H9 (cell line): ENCODE results near the gene EPSTI1. TPM values are rescaled to one million over a fixed set of nuclear protein-coding genes. Genes with fewer than 3 reads are reported as not detected.

Source experiments
- DNase-seq: peaks from one replicate; pipeline ENCODE4 v3.0.0-alpha.2; 2017
- H2AFZ ChIP-seq: one replicate; pipeline ENCODE4 v1.6.1; 2013; ENCODE audit warnings: mild to moderate bottlenecking, low read length, control low read depth, moderate library complexity
- H2AK5ac ChIP-seq: 2 replicates; pipeline ENCODE4 v1.6.1; 2013; ENCODE audit warnings: low read length, control low read depth, mixed read lengths; ENCODE audit not compliant: insufficient read length
- H2BK120ac ChIP-seq: one replicate; pipeline ENCODE4 v1.6.1; 2013; ENCODE audit warnings: low read depth, mild to moderate bottlenecking, low read length, control low read depth, inconsistent platforms; ENCODE audit not compliant: poor library complexity, severe bottlenecking
- H2BK12ac ChIP-seq: 2 replicates; pipeline ENCODE4 v1.6.1; 2013; ENCODE audit warnings: low read length, control low read depth, mixed read lengths, low read depth; ENCODE audit not compliant: insufficient read length
- H2BK15ac ChIP-seq: 2 replicates; pipeline ENCODE4 v1.6.1; 2013; ENCODE audit warnings: low read depth, low read length, control low read depth
- H2BK20ac ChIP-seq: one replicate; pipeline ENCODE4 v1.6.1; 2013; ENCODE audit warnings: low read depth, mild to moderate bottlenecking, low read length, control low read depth, inconsistent platforms; ENCODE audit not compliant: poor library complexity, severe bottlenecking
- H2BK5ac ChIP-seq: 2 replicates; pipeline ENCODE4 v1.6.1; 2013; ENCODE audit warnings: low read length, control low read depth, mixed read lengths; ENCODE audit not compliant: insufficient read length
- H3K14ac ChIP-seq: 2 replicates; pipeline ENCODE4 v1.6.1; 2013; ENCODE audit warnings: low read length, control low read depth; ENCODE audit not compliant: insufficient read depth
- H3K18ac ChIP-seq: 2 replicates; pipeline ENCODE4 v1.6.1; 2013; ENCODE audit warnings: low read depth, mild to moderate bottlenecking, mixed read lengths, low read length, control low read depth; ENCODE audit not compliant: insufficient read length
- H3K23ac ChIP-seq: 2 replicates; pipeline ENCODE4 v1.6.1; 2013; ENCODE audit warnings: low read length, control low read depth, mixed read lengths, low read depth; ENCODE audit not compliant: insufficient read length
- H3K23me2 ChIP-seq: 2 replicates; pipeline ENCODE4 v1.6.1; 2013; ENCODE audit warnings: low read depth, mild to moderate bottlenecking, mixed read lengths, low read length, control low read depth; ENCODE audit not compliant: insufficient read length, poor library complexity, severe bottlenecking
- H3K27ac ChIP-seq: 2 replicates; pipeline ENCODE4 v1.5.1; 2013; ENCODE audit warnings: low read length, control low read depth, mixed read lengths, low read depth; ENCODE audit not compliant: insufficient read length
- H3K27me3 ChIP-seq: 2 replicates; pipeline ENCODE4 v1.6.1; 2013; ENCODE audit warnings: low read length, control low read depth, inconsistent platforms; ENCODE audit not compliant: insufficient read depth
- H3K4ac ChIP-seq: 2 replicates; pipeline ENCODE4 v1.6.1; 2013; ENCODE audit warnings: low read depth, mild to moderate bottlenecking, control low read depth, inconsistent platforms, low read length, moderate library complexity
- H3K4me1 ChIP-seq: 2 replicates; pipeline ENCODE4 v1.6.1; 2013; ENCODE audit warnings: low read length, control low read depth, inconsistent platforms; ENCODE audit not compliant: insufficient read depth
- H3K4me2 ChIP-seq: 2 replicates; pipeline ENCODE4 v1.6.1; 2013; ENCODE audit warnings: low read length, control low read depth, mixed read lengths; ENCODE audit not compliant: insufficient read length, insufficient read depth
- H3K56ac ChIP-seq: 2 replicates; pipeline ENCODE4 v1.6.1; 2013; ENCODE audit warnings: low read depth, mild to moderate bottlenecking, mixed read lengths, low read length, control low read depth; ENCODE audit not compliant: insufficient read length
- H3K79me1 ChIP-seq: 2 replicates; pipeline ENCODE4 v1.6.1; 2013; ENCODE audit warnings: low read depth, mild to moderate bottlenecking, moderate library complexity, low read length, control low read depth, inconsistent platforms; ENCODE audit not compliant: insufficient read depth, poor library complexity, severe bottlenecking
- H3K79me2 ChIP-seq: 2 replicates; pipeline ENCODE4 v1.6.1; 2013; ENCODE audit warnings: low read length, control low read depth, inconsistent platforms; ENCODE audit not compliant: insufficient read depth
- H3K9ac ChIP-seq: 2 replicates; pipeline ENCODE4 v1.6.1; 2013; ENCODE audit warnings: low read length, control low read depth, mixed read lengths; ENCODE audit not compliant: insufficient read length; ENCODE audit errors: extremely low read depth
- H3K9me3 ChIP-seq: one replicate; pipeline ENCODE4 v1.6.1; 2013; ENCODE audit warnings: low read depth, low read length, inconsistent platforms; ENCODE audit not compliant: control insufficient read depth
- H3T11ph ChIP-seq: one replicate; pipeline ENCODE4 v1.6.1; 2013; ENCODE audit warnings: mild to moderate bottlenecking, low read length, control low read depth, inconsistent platforms
- H4K20me1 ChIP-seq: one replicate; pipeline ENCODE4 v1.6.1; 2013; ENCODE audit not compliant: control insufficient read depth, insufficient read length, insufficient read depth
- H4K5ac ChIP-seq: 2 replicates; pipeline ENCODE4 v1.6.1; 2013; ENCODE audit warnings: low read depth, mild to moderate bottlenecking, mixed read lengths, low read length, control low read depth; ENCODE audit not compliant: insufficient read length
- H4K8ac ChIP-seq: replicated peaks from 2 replicates; pipeline ENCODE4 v1.6.1; 2013; ENCODE audit warnings: low read length, control low read depth, mixed read lengths, low read depth; ENCODE audit not compliant: insufficient read length
- H4K91ac ChIP-seq: 2 replicates; pipeline ENCODE4 v1.6.1; 2013; ENCODE audit warnings: low read depth, mild to moderate bottlenecking, moderate library complexity, mixed read lengths, low read length, control low read depth; ENCODE audit not compliant: insufficient read length
- H3K27ac Mint-ChIP-seq, 3 experiments: 2 replicates in 2 of 3; 3 replicates in 1 of 3; pipeline ENCODE4 v1.8.0; 2020 to 2021; ENCODE audit warnings: mixed read lengths in 3 of 3, mild to moderate bottlenecking in 1 of 3, moderate library complexity in 1 of 3
- H3K27me3 Mint-ChIP-seq: 2 replicates; pipeline ENCODE4 v1.8.0; 2021; ENCODE audit warnings: low read depth, mild to moderate bottlenecking, moderate library complexity, mixed read lengths
- H3K36me3 Mint-ChIP-seq, 3 experiments: 2 replicates in 2 of 3; 3 replicates in 1 of 3; pipeline ENCODE4 v1.8.0; 2020 to 2021; ENCODE audit warnings: low read depth in 3 of 3, mixed read lengths in 3 of 3; ENCODE audit not compliant: insufficient read depth in 1 of 3
- H3K4me1 Mint-ChIP-seq, 2 experiments: 2 replicates each; pipeline ENCODE4 v1.8.0; 2020; ENCODE audit warnings: mixed read lengths in 2 of 2
- H3K4me3 Mint-ChIP-seq, 2 experiments: 2 replicates in 1 of 2; 3 replicates in 1 of 2; pipeline ENCODE4 v1.8.0; 2020 to 2021; ENCODE audit warnings: mild to moderate bottlenecking in 2 of 2, mixed read lengths in 2 of 2, moderate library complexity in 1 of 2
- H3K9me3 Mint-ChIP-seq, 2 experiments: 2 replicates in 1 of 2; 3 replicates in 1 of 2; pipeline ENCODE4 v1.8.0; 2020; ENCODE audit warnings: mild to moderate bottlenecking in 2 of 2, mixed read lengths in 2 of 2, moderate library complexity in 1 of 2
- CTCF ChIP-seq: fragments of 200-600 bp; sonication (generic); conservative IDR thresholded peaks from 3 replicates; pipeline ENCODE4 v1.8.0; 2021; ENCODE audit warnings: antibody characterized with exemption, mild to moderate bottlenecking
- WGBS: extraction: QIAGEN DNeasy Blood & Tissue Kit; methylation state at CpG from one replicate; pipeline ENCODE4 v1.1.7; 2013; ENCODE audit warnings: missing lambda C conversion rate, low lambda C conversion rate, mixed read lengths; ENCODE audit not compliant: insufficient read length; ENCODE audit errors: extremely low coverage; 5-methylcytosine and 5-hydroxymethylcytosine counted together
- total RNA-seq: library from RNA; stranded (reverse); gene quantifications from 2 replicates; pipeline ENCODE4 v1.2.1, GENCODE V29; 2021

Gene EPSTI1
- total RNA-seq, 1 experiment from 2014 or later, result 0.70 TPM

GRCh38 chr13:42865768-42866102 is 126.3 kb downstream of the EPSTI1 start:
- Histone ChIP-seq H3K14ac (no peak overlapping the region), H3K56ac (no peak overlapping the region), H2BK15ac (no peak overlapping the region), H4K8ac (no peak overlapping the region), H3K27ac (no peak overlapping the region), H3K4ac (no peak overlapping the region), H3T11ph (no peak overlapping the region), H3K4me1 (no peaks in the 10 kb centered on the region), H3K18ac (no peak overlapping the region), H2BK12ac (no peak overlapping the region), H3K79me2 (no peaks in the 10 kb centered on the region; the same call in 1 of the 2 replicates), H3K9ac (no peak overlapping the region), H3K9me3 (no peaks in the 10 kb centered on the region), H3K79me1 (no peaks in the 10 kb centered on the region), H4K91ac (no peak overlapping the region), H2BK120ac (no peak overlapping the region), H3K4me2 (no peak overlapping the region), H3K27me3 (no peaks in the 10 kb centered on the region), H3K23ac (no peak overlapping the region), H2BK20ac (no peak overlapping the region), H2AFZ (no peak overlapping the region), H2BK5ac (no peak overlapping the region), H3K23me2 (no peaks in the 10 kb centered on the region), H4K5ac (no peak overlapping the region), H2AK5ac (no peak overlapping the region), H4K20me1 (no peaks in the 10 kb centered on the region)
- peaks cover 34 to 45% of the 10 kb centered on the region in 2 experiments for H3K4me1 Mint-ChIP-seq
- no peaks in the 10 kb centered on the region for H3K27me3 Mint-ChIP-seq
- H3K9me3 Mint-ChIP-seq, result peaks cover 0 to 15% of the 10 kb centered on the region in 2 experiments; a peak in 4 of 5 replicates
- DNase-seq, result peak; percentile 49
- peak overlapping the region in 1 of 2 experiments; percentile 27; a peak in 1 of 5 replicates for H3K4me3 Mint-ChIP-seq
- WGBS, result no CpG with 5 or more reads among the region's 2 CpGs
- peaks cover 77 to 85% (median 79%) of the 10 kb centered on the region in 3 experiments for H3K36me3 Mint-ChIP-seq
- no peak for TF ChIP-seq CTCF
- H3K27ac Mint-ChIP-seq, result peak overlapping the region in 2 of 3 experiments; percentile 8 to 86; a peak in 4 of 7 replicates
